HG02763 (cell line): ENCODE results near the gene ZIM2.
"Not testable (repeated sequence)": the region's sequence is repeated elsewhere in the genome, so short reads cannot be mapped to it uniquely, and the experiment has no call there.

Experiments used
- ATAC-seq: cut with Tn5 transposase; IDR thresholded peaks from one replicate; pipeline ENCODE4 v1.9.1; 2021; ENCODE audit warnings: mild to moderate bottlenecking, moderate library complexity; ENCODE audit not compliant: unreplicated experiment

Gene ZIM2

DNA sequence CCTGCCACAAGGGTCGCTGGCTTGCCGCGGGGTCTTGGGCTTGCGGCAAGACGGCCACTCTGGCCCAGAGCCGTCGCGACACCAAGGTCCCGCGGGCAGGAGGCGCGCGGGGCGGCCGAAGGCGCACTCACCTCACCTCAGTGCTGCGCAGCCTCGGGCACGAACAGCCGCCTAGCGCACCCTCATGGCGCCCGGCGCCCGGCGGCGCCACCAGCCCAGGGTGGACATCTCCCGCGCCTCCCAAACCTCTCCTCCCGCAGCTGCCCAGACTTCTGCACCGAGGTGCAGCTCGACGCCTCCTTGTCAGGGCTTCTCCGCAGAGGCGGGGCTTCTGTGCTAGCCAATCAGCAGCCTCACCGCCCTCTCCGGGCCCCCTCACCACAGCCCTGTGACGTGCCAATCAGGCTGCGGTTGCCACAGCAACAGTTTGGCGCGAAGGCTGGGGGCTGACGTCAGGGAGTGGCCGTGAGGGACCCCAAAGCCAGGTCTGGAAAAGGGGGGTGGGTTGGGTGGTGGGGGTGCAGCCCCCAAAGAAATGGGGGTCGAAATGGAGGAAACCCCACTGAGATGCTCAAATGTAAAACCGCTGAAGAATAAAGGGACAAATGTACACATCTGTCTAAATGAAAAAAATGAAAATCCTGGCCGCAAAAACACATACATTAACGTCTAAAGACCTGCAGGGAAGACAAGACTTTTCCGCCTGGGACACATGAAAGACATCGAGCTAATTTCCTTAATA, at the start of gene ZIM2, which contains the start of gene PEG3:
Gene ZIM2 (minus strand): TSS at position 276 of the 742 bp plus-strand sequence. CDS start 16,449 bp downstream, outside the sequence.
Gene PEG3 (minus strand): TSS at position 276 of the 742 bp plus-strand sequence. CDS start 16,071 bp downstream, outside the sequence.
- no peak for ATAC-seq

- ATAC-seq, result no peak
Observed at GRCh38 chr19:56885173-56885985, 44.9 kb upstream of the ZIM2 start.

- ATAC-seq, result no peak
Observed at GRCh38 chr19:56884441-56884840, 43.9 kb upstream of the ZIM2 start.

- ATAC-seq, result no peak
Observed at GRCh38 chr19:56880592-56881190, 40.2 kb upstream of the ZIM2 start.

GRCh38 chr19:56877069-56877715, 36.7 kb upstream of the ZIM2 start:
- no peak for ATAC-seq

- ATAC-seq, result no peak
Observed at GRCh38 chr19:56875717-56876116, 35.2 kb upstream of the ZIM2 start.

DNA sequence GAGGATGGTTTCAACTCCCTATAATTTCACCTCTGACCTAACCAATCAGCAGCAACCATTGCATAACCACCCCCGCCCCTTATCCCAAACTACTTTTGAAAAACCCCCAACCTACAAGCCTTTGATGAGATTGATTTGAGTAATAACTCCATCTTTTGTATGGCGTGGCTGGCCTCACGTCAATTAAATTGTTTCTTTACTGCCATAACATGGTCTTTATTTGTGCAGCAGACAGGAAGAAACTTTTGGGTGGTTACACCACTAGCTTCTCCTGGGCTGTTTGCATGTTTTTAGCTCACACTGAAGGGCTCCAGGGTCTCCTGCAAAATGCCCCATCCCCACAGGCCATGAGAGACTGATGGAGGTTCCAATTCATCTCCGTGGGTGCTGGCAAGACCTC, 34.0 kb upstream of the ZIM2 start:
- no peak for ATAC-seq

GRCh38 chr19:56873493-56873892, 33.0 kb upstream of the ZIM2 start:
- ATAC-seq, result no peak

DNA sequence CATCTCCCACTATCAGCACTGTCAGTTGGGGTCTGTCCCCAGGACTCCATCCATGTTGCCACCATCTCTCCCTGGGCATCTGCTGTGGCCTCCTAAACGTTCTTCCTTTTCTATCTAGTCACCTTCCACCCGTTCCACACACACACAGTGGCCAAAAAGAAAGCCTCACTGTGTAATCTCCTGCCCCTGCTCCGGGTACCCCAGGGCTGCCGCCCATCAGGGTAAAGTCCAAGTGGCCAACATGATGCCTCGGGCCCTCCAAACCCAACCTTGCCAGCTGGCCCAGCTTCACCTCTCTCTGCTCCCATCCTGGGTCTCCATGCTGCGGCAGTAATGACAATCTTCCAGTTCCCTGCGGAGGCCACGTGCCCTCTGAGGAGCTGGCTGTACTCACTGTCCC, 29.4 kb upstream of the ZIM2 start:
- no peak for ATAC-seq

- ATAC-seq, result no peak
Observed at GRCh38 chr19:56868446-56868845, 27.9 kb upstream of the ZIM2 start.

DNA sequence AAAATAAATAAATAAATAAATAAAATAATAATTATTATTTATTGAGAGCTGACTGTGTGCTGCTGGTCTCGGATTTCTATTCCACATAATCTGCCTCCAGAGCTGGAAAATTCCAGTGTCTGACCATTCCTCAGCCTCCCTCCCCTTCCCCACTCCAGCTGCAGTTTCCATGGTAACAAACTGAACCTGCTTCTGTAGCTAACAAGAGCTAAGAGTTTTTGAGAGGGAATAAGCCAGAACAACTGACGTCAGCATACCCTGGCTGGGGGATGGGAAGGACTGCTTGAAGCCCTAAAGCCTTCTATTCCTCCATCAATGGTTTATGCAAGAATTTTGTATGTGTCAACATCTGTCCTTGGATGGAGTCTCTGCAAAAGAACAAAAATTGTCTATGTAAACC, 26.0 kb upstream of the ZIM2 start:
- no peak for ATAC-seq

GRCh38 chr19:56864443-56865125, 24.1 kb upstream of the ZIM2 start:
- ATAC-seq, result no peak

- no peak for ATAC-seq
Observed at GRCh38 chr19:56862741-56863140, 22.2 kb upstream of the ZIM2 start.

DNA sequence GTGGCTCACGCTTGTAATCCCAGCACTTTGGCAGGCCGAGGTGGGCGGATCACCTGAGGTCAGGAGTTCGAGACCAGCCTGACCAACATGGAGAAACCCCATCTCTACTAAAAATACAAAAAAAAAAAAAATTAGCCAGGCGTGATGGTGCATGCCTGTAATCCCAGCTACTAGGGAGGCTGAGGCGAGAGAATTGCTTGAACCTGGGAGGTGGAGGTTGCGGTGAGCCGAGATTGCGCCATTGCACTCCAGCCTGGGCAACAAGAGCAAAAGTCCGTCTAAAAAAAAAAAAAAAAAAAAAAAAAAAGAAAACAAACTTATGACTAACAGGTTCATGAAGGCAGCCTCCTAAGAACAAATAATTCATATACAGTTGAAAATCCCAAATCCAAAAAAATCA, 19.9 kb upstream of the ZIM2 start:
- ATAC-seq, result not testable (repeated sequence)

DNA sequence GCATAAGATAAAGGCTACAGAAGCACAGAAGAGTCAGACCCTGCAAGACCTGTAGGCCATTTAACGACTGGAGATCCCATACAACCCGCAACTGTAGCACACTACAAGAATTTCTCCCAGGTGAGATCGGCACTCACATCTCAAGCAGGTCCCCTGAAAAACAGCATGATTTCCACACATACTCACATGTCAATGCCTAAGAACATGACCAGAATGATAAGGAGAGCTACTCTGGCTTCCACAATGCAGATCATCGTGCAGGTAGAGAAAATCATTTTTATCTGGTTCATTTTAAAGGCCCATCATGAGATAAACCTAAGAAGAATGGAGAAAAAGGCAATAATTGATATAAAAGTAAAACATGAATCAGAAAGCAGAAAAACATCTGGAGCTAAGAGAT, 17.5 kb upstream of the ZIM2 start:
- ATAC-seq, result no peak

GRCh38 chr19:56856822-56857221, 16.3 kb upstream of the ZIM2 start:
- no peak for ATAC-seq

- ATAC-seq, result not testable (repeated sequence)
Observed at GRCh38 chr19:56852361-56852760, 11.8 kb upstream of the ZIM2 start.

GRCh38 chr19:56848166-56848565, 7.6 kb upstream of the ZIM2 start:
- no peak for ATAC-seq

GRCh38 chr19:56842412-56842811, 1.9 kb upstream of the ZIM2 start:
- ATAC-seq, result no peak

DNA sequence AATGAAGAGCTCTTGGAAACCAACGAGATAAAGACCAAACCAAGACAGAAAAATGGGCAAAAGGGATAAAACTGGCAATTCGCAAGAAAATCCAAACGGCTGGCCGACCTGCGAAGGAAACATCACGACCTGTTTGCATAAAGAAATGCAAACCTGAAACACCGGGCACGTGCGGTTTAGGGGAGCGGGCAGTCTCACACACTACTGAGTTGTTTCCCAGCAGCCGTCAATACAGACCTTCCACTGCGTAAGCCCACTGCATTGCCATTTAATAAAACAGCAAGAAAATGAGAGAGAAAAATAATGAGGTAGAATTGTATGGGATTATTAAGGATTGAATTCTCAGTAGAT, 642 bp upstream of the ZIM2 start:
- no peak for ATAC-seq
